Stimulated activated CD8-positive, alpha-beta memory T cell treated with anti-CD3 and anti-CD28 coated beads, Interleukin-2, amount 100 ng/mL, for 1 hour (primary cell): ENCODE data around the gene RPS23.

ENCODE experiments used
- DNase-seq, 2 donors: peaks; one replicate each; pipeline ENCODE4 v3.0.0-alpha.2; 2020; ENCODE audit warnings: low read depth in 2 of 2

Gene RPS23

GRCh38 chr5:82277987-82278710, at the start of gene RPS23:
RPS23 (minus strand) TSS chr5:82278354; CDS start chr5:82278323, 31 bp downstream.
- peak; percentile 69 to 78 for DNase-seq

- DNase-seq = no peak
Observed at GRCh38 chr5:82327941-82328340, 49.8 kb upstream of the RPS23 start.

DNA sequence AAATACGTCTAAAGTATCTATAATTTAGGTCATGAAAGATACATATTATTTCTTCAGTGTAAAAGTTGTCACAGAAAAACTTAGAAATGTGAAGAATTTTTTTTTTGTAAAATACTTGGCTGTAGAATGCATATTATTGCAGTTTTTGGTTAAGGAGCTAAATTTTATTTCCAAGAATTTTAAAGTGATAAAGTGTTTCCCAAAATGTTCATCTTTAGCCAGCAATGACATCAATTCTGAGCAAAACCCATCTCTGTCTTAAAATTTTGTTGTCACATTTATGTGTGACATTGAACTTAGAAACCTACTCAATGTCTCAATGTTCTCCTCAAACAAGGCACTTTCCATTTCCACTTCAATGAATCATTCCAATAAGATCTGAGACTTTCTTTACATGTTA, 47.8 kb upstream of the RPS23 start:
- no peak for DNase-seq

- DNase-seq = no peak
Observed at GRCh38 chr5:82325155-82325554, 47.0 kb upstream of the RPS23 start.

DNA sequence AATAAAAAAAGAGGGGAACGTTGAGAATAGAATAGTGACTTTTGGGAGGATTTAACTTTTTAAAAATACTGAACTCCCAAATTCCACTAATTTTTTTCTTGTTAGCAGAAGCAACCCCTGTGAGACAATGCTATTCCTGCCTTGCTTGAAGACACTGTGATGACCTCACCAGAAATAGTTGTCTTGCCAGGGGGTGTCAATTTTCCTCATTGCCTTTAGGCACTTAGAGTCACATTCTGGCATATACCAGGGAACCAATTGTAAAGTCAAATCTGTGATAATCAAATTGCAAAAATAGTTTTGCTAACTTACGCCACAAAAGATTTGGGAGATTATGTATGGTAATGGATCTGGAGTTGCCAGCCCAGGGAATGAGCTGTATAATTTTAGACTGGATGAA, 42.8 kb upstream of the RPS23 start:
- DNase-seq = no peak

DNA sequence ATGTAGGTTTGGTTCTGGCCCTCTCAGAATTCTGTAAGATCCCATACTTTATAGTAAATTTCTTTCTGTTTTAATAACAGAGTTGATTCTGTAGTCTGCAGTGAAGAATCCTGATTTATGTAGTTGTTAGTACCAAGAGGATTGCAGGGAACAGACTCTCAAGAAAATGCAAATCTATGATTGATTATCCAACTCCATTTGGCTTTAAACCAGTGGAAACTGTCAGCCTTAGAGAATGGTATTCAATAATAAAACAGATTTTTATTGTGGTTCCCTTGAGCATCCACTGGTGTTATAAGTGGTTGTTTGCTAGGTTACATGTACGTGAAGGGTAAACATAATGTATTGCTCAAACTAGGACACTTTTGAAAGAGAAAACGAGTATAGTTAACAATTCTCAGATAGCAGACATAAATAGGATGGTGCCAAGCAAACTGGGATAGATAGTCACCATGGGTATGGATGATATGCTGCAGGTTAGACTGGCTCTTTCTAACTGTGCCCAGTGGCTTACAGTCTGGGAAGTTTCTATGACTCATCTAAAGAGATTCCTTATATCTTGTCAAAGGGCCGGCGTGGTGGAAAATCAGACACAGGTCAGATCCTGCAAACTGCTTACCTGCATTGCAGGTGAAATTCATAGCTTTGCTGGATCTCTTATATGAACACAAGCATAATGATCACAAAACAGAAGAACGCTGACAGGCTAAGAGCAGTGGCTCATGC, 41.7 kb upstream of the RPS23 start:
- DNase-seq = no peak

DNA sequence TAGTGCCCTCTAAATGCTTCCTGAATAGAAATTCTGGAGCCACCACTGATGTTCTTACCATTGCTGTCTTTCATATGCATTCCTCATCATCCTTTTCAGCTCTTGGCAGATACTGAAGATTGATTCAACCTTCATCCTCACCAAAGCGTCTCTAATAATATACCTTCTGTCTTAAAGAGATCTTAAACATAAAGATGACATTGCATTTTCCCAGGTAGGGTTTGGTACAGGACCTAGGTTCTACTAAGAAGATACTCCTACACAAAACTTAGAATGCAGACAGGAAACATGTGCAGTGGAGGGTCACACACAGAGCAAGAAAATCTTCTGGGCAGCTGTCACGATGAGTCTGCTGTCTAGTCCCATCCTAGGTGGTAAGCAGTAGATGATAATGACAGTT, 41.0 kb upstream of the RPS23 start:
- no peak for DNase-seq

GRCh38 chr5:82314964-82315758, 37.0 kb upstream of the RPS23 start:
- DNase-seq = no peak

DNA sequence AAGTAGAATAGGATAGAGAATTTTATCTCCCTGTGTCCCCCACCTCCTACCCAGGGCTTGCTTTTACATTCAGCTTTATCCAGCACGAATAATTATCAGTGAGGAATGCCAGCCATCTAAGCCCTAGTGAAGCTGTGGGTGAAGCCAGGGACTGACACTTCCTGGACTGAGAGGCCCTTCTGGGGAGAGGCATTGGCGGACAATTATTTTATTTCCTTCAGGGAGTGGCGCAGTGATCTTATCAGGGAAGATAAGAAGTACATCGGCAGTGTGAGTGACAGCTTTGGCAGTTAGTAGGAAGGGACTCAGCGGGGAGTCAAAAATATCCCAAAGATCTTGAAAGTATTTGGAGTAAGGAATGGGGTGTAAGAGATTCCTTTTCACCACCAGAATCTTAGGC, 34.9 kb upstream of the RPS23 start:
- DNase-seq = no peak

DNA sequence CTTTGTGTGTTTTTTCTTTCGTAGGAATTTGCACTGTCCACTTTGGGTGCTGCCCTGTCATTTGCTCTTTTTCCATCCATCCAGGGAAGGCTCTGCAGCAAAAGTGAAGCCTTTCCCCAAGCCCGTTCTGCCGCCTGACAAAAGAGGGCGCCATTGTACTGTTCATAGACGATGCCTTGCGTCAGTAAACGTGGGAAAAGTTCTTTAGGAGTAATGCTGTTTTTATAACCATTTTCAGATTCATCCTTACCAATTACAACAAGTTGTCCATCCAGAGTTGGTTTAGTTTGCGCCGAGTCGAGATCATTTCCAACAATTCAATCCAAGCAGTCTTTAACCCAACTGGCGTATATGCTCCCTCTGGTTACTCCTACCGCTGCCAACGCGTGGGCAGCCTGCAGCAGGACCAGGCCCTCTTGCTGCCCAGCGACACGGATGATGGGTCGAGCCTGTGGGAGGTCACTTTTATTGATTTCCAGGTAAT, 34.3 kb upstream of the RPS23 start:
- DNase-seq = no peak

DNA sequence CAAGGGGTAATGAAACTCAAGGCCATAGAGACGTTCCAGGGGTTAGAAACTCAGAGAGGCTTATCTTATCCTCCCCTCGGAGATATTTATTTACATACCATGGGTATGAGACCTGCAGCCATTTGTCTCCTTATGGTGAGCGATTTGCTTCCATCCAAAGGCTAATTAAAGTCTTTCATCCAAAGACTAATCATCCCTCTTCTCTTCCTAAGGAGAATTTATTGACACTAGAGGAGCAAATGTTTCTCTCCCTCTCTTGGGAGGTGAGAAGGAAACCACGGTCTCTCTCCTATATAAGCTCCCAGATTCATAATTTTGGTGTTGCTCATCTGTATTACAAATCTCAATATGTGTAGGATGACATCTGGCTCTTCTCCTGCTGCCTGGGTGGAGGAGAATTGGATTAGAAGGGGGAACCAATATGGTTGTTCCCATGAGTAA, 31.0 kb upstream of the RPS23 start:
- no peak for DNase-seq

DNA sequence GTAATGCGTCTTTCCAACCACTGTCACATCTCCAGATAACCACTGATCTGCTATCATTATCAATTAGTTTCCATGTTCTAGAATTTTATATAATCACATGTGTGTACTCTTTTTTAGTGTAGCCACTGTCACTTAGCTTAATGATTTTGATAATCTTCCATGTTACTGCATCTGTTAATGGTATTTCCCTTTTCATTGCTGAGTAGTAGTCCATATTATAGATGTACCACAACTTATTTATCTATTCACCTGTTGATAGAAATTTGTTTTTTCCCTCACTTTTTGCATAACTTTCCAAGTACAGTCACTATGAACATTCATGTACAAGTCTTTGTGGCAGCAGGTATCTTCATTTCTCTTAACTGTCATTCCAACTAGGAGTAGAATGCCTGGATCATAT, 30.3 kb upstream of the RPS23 start:
- DNase-seq = no peak

- DNase-seq = no peak
Observed at GRCh38 chr5:82307451-82307850, 29.3 kb upstream of the RPS23 start.

GRCh38 chr5:82306151-82306550, 28.0 kb upstream of the RPS23 start:
- DNase-seq = no peak

GRCh38 chr5:82301190-82301589, 23.0 kb upstream of the RPS23 start:
- DNase-seq = no peak

GRCh38 chr5:82298668-82299067, 20.5 kb upstream of the RPS23 start:
- DNase-seq = no peak

- no peak for DNase-seq
Observed at GRCh38 chr5:82297711-82298110, 19.6 kb upstream of the RPS23 start.

DNA sequence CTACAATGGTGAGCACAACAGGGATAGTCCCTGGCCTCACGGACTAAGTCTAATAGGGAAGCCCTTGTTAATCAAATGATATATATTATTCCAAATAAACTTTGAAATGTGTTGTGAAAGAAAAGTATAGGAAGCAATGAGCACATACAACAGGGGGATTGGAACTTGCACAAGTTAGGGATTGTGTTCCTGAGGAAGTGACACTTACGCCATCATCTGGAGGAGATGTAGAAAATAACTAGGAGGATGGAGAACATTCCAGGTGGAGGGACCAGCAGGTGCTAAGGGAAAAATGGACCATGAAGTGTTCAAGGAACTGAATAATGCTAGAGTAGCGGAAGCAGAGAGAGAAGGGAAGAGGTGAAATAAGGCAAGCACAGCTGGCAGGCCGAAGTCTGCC, 18.8 kb upstream of the RPS23 start:
- DNase-seq = no peak

- no peak for DNase-seq
Observed at GRCh38 chr5:82295959-82296531, 17.9 kb upstream of the RPS23 start.

GRCh38 chr5:82295144-82295543, 17.0 kb upstream of the RPS23 start:
- no peak for DNase-seq

DNA sequence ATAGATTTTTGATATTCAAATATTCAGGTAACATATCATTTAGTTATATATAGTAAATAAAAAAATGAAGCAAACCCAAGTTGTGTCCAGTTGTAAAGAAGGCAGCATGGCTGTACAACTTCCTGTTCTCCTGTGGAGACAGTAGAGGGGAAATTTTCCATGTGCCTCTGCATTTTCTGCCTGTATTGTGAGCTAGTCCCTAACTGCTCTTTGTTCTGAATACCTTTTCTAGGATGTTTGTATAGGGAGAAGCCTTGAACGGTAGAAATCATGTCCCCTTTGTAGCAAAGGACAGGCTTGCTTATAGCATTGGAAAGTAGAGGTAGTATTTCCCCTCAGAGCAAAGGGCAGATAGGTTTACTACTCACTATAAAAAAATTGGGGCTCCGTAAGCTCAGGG, 13.3 kb upstream of the RPS23 start:
- DNase-seq = no peak

DNA sequence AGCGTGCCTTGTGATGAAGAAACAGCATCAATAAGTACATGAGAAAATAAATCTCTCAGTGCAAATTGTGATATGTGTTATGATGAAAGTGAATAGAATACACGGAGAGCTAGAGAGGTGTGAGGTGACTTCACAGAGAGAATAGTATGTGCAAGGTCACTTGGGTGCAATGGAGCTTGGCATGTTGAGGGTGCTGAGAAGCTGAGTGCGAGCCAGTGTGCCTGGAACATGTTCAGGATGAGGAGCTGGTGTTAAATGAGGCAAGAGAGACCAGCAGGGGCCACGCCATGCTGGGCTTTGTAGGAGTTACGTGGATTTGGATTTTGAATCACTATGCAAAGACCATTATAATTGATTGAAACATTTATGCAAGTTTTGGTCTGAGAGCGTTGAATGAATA, 12.8 kb upstream of the RPS23 start:
- no peak for DNase-seq
